Measurements from ENCODE around the gene CHMP5.

DNA sequence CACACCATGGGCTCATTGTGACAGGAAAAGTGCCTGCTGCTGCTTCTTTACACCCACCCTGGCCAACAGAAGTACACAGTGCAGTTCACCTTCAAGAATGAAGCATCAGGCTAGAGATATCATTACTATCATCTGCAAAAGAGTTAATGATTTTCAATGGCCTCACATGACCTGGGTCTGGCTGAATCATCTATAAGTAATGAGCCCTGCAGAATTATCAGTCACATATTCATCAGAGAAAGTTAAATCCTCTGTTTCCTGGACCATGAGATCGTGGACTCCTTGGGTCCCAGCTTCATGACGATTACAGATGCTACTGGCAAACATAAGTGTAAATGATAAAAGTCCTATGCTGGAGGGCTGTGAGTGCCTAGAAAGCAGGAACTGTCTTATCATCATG lies 8.6 kb upstream of the CHMP5 start:
- TF ChIP-seq CTCF (IDR thresholded peaks at IDR 0.05) (no peak), POLR2A (IDR thresholded peaks at IDR 0.05) (no peak), POLR2AphosphoS5 (IDR thresholded peaks at IDR 0.05) (no peak)
